HG03045 (cell line): Measurements from ENCODE around the gene GSTA5.
"Not testable (repeated sequence)": the region's sequence is repeated elsewhere in the genome, so short reads cannot be mapped to it uniquely, and the experiment has no call there.

Experiments
- ATAC-seq: cut with Tn5 transposase; IDR thresholded peaks from one replicate; pipeline ENCODE4 v1.9.1; 2021; ENCODE audit warnings: mild to moderate bottlenecking, moderate library complexity; ENCODE audit not compliant: unreplicated experiment

Gene GSTA5

DNA sequence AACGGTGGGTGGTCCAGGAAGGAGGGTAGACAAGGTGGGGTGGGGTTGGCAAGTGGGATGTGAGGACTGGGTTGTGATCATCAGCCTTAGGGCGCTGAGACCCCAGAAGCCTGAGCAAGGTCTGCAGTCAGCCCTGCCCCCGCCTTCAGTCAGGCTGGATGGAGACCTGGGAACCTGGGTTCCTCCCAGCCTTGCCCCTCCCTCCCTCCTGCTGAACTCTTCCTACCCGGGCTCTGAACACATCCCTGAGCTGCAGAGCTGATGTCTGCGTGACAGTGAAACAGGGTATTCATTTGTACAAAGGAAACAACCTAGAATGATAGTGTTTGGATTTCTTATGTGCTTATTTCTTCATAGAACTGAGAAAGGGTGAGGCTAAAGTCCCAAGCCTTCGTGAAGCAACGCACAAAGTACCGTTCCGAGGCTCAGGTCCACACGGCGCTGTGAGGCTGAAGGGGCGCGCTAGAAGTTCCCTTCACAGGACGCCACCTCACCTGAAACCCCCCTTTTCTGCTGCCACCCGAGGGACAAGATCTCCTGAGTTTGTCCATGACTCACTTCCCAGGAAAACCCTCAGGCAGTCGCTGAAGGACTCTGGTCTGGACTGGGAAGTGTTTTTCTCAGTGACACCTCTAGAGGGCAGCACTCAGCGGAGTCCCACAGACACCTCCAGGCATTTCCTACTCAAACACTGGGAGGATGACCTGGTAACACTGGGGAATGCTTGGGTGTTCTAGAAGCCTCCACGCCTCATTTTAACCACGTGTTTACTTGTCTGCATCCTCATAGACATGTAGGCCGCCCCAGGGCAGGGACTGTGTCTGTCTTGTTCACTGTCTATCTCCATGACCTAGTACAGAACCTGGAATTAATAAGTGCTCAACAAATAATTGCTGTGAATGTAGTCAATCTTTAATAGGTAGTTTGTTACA, 1.2 kb downstream of the GSTA5 start:
- no peak for ATAC-seq

DNA sequence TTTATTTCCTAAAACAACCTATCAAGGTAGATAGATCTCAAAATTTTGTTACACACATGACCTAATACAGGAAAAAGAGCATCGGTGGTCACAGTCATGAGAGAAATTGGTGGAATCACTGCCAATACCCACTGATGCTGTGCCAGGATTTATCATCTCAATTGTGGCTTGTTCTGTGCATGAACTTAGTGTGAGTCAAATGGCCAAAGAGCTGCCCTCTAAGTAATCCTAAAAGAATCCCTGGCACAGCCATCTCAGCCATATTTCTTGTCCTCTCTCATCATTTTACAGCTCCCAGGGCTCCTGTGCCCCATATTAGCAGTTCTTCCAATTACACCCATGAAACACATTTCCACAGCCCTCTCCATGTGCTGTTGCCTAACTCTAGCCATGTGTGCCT, 6.1 kb downstream of the GSTA5 start:
- ATAC-seq = no peak

DNA sequence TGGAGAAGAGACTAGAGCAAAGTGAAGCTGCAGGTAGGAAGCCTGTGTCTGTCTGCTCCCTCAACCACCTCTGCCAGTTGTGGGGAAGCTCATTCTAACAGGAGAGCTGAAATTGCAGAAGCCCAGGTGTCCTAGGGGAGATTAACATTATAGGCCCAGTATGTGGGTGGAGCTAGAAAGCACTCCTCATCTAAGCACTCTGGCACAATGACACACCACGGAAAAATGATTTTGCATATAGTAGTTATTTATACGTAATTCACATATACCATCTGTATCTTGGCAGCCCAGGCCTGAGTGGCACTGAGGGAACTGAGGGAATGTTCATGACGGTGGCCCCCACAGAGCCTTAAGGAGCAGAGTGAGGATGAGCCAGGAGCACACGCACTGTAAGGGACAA, 9.7 kb downstream of the GSTA5 start:
- ATAC-seq = not testable (repeated sequence)

DNA sequence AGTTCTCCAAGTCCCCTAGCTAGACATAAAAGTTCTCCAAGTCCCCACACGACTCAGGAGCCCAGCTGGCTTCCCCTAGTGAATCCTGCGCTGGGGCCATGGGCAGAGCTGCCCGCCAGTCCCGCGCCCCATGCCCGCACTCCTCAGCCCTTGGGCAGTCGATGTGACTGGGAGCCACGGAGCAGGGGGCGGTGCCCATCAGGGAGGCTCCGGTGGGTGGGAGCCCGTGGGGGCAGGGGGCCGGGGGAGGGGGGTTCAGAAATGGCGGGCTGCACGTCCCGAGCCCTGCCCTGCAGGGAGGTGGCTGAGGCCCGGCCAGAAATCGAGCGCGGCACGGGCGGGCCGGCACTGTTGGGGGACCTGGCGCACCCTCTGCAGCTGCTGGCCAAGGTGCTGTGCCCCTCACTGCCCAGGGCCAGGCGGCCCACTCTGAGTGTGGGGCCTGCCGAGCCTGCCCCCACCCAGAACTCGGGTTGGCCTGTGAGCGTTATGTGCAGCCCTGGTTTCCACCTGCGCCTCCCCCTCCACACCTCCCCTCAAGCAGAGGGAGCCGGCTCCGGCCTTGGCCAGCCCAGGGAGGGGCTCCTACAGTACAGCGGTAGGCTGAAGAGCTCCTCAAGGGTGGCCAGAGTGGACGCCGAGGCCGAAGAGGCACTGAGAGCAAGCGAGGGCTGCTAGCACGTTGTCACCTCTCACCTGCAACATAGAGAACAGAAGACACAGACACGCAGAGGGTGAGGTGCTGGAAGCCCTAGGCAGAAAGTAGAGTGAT, 11.4 kb downstream of the GSTA5 start:
- ATAC-seq = no peak

DNA sequence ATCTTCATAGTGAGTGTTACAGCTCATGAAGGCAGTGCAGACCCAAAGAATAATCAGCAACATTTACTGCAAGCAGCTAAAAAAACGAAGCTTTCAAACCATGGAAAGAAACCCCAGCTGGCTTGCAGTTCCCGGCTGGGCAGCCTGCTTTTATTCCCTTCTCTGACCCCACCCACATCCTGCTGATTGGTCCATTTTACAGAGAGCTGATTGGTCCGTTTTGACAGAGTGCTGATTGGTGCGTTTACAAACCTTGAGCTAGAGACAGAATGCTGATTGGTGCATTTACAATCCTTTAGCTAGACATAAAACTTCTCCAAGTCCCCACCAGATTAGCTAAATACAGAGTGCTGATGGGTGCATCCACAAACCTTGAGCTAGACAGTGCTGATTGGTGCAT, 12.0 kb downstream of the GSTA5 start:
- ATAC-seq = not testable (repeated sequence)

DNA sequence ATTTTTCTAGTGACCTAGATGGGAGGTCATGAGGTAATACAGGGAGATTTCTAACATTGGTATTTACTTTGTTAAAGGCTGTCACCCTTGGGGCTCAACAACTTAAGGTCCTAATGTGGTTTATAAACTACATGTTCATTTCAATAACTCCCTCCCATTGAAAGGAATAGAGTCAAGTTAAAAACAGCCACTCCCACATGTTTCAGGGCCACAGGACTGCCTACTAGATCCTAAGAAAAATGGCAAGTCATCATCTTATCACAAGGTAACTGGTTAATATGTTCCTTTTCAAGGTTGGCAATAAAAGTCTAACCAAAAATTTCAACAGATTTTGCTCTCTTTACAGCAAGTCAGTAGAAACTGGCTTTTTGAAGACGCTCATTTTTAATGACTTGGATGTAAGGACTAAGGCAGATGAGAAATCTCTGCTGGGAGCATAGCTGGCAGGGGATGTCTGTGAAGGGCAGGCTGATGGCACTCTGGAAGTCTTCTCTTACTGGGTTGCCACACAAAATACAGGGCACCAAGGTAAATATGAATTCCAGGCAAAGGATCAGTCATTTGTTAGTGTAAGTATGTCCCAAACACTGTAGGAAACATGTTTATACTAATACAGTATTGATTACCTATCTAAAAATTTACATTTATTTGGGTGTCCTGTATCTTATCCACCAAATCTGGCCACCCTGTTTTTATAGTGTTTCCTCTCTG, 13.4 kb downstream of the GSTA5 start:
- not testable (repeated sequence) for ATAC-seq

DNA sequence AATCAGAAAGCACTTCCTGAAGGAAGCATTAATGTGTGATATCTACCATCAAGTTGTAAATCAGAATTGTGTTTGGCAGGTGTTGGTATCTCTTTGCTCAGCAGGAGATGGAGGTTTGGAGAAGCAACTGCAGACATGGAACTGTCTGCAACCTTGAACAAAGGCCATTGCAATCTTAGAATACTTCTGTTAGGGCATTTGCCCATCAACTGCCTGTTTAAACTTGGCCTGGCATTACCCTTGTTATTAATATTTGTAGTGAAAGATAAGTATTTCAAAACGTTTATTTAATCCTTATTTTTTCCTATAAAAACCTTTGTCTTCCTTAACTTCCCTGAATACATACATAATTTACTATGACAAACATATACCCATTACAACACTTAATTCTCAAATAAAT, 14.1 kb downstream of the GSTA5 start:
- ATAC-seq = no peak

DNA sequence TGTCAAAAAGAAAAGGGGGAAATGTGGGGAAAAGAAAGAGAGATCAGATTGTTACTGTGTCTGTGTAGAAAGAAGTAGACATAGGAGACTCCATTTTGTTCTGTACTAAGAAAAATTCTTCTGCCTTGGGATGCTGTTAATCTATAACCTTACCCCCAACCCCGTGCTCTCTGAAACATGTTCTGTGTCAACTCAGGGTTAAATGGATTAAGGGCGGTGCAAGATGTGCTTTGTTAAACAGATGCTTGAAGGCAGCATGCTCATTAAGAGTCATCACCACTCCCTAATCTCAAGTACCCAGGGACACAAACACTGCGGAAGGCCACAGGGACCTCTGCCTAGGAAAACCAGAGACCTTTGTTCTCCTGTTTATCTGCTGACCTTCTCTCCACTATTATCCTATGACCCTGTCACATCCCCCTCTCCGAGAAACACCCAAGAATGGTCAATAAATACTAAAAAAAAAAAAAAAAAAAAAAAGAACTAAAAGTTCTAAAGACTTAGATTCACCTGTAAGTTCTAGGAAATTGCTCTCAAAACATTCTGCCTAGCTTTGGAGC, 14.6 kb downstream of the GSTA5 start:
- ATAC-seq = not testable (repeated sequence)

DNA sequence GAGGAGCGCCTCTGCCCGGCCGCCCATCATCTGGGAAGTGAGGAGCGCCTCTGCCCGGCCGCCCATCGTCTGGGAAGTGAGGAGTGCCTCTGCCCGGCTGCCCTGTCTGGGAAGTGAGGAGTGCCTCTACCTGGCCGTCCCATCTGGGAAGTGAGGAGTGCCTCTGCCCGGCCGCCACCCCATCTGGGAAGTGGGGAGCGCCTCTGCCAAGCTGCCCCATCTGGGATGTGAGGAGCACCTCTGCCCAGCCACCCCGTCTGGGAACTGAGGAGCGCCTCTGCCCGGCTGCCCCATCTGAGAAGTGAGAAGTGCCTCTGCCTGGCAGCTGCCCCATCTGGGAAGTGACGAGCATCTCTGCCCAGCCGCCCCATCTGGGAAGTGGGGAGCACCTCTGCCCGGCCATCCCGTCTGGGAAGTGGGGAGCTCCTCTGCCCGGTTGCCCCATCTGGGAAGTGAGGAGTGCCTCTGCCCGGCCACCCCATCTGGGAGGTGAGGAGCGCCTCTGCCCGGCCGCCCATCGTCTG, 15.3 kb downstream of the GSTA5 start:
- ATAC-seq = not testable (repeated sequence)

DNA sequence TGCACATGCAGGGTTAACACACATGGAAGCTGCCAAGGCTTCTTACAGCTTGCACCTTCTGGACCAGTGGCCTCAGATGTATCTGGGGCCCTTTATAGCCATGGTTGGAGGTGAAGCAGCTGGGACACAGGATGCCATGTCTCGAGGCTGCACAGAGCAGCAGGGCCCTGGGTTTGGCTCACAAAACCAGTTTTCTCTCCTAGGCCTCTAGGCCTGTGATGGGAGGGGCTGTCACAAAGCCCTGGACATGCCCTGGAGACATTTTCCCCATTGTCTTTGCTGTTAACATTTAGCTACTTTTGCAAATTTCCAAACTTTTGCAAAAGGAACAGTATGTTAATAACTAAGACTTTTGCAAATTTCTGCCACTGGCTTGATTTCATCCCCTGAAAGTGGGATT, 18.8 kb downstream of the GSTA5 start:
- ATAC-seq = no peak

DNA sequence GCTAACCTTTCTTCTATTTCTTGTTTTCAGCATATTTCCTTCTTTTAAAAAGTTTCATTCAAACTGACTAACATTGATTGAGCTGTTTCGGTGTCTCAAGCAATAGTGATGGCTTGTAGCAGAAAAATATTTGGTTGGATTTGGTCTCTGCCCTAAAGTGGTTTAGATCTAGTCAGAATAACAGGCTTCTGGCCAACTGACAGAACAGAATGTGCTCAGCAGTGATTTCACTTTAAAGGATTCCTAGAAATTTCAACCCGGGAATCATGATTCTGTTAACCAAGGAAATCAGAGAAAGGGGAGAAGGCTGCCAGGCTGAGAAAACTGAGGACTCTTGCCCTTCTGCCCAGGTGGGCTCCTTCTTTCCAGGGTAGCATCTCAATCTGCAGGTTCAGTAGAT, 20.4 kb downstream of the GSTA5 start:
- ATAC-seq = no peak

DNA sequence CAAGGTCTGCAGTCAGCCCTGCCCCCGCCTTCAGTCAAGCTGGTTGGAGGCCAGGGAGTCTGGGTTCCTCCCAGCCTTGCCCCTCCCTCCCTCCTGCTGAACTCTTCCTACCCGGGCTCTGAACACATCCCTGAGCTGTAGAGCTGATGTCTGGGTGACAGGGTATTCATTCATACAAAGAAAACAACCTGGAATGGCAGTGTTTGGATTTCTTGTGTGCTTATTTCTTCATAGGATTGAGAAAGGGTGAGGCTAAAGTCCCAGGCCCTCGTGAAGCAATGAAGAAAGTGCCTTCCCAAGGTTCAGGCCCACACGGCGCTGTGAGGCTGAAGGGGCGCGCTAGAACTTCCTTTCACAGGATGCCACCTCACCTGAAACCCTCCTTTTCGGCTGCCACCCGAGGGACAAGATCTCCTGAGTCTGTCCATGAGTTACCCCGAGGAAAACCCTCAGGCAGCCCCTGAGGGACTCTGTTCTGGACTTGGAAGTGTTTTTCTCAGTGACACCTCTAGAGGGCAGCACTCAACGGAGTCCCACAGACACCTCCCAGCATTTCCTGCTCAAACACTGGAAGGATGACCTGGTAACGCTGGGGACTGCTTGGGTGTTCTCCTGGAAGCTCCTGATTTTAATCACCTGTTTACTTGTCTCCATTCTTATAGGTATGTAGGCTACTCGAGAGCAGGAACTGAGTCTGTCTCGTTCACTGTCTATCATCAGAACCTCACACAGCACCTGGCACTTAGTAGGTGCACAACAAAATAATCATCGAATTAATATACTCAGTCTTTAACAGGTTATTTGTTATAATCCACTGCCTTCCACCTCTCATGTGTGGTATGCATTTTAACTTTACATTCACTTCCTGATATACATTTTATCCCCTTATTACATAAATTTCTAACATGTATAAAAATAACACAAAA, 25.2 kb downstream of the GSTA5 start:
- peak; percentile 77 for ATAC-seq

DNA sequence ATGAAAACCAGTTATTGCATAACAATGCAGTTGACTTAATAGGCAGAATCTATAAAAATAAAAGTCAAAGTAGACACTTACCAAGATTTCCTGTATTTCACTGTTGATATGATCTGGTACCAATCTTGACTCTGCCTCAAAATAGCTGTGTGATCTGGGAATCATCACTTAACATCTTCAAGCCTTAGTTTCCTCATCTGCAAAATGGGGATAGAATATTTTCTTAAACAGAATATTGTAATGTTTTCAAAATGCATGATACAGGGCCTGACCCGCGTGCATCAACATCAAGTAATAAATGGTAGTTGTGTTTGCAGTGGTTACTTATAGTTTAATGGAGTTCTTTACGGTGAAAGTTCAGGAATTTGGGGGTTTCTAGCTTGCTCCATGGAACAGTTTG, 26.1 kb downstream of the GSTA5 start:
- not testable (repeated sequence) for ATAC-seq

DNA sequence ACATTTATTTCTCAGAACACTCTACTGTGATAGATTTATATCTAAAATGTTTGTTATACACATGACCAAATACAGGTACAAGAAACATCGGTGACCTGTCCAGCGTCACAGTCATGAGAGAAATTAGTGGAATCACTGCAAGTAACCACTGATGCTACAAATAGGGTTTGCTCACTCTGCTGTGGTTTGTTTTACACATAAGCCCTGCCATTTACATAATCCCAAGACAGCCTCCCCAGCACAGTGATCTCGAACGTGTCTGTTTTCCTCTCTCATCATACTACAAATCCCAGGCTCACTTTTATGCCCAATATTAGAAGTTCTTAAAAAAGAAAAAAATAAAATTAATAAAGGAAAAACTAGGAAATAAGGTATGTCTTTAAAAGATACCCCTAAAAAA, 30.8 kb downstream of the GSTA5 start:
- ATAC-seq = not testable (repeated sequence)

DNA sequence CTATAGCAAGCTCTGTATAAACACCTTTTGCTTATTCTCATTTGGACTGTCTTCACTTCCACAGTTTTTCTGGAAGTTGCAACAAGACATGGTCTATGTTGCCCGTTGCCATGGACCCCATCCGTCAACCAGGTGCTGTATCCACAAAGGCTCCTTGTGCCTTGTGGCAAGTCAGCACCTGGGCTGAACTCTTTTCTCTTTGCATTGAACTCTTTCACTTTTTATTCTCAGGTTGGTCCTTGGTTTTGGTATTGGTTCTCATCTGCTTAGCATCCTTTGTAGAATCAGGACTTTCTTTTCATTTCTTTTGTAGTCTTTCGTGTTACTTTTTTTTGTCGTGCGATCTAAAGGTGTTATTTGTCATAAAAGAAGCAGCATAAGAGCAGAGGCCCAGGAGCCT, 32.0 kb downstream of the GSTA5 start:
- no peak for ATAC-seq

DNA sequence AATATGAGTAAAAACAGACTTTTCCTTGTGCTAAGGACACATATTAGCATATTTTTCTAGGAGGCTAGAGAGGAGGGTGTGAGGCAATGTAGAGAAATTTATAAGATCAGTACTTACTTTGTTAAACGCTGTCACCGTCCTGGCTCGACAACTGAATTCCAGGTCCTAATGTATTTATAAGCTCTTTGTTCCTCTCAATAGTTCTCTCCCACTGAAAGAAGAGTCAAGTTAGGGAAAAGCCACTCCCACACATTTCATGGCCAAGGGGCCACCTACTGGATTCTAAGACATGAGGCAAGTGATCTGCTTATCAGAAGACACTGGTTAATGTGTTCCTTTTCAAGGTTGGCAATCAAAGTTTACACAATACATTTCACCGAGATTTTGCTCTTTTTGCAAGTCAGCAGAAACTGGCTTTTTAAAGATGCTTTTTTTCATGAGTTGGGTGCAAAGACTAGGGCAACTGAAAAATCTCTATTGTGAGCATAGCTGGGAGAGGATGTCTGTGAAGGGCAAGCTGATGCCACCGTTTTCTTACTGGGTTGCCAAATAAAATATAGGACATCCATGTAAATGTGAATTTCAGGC, 36.9 kb downstream of the GSTA5 start, which contains the start of gene GSTA1:
Gene GSTA1 (minus strand): TSS at position 149 of the 588 bp plus-strand sequence. CDS start 4,549 bp downstream, outside the sequence.
- ATAC-seq = not testable (repeated sequence)

DNA sequence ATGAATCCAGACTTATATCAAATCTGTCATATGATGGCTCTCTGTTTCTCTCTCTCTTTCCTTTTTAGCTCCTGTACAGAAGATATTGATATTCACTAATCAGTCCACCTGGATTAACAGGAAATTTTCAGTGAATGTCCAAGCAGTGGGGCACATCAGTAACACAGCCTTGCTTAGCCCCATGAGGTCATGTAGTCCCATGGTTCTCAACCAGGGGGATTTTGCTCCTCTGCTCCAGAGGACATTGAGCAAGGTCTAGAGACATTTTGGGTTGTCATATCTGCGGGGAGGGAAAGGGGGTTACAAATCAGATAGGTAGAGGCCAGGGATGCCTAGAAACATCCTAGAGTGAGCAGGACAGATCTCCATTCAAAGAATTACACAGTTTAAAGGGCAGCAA, 37.8 kb downstream of the GSTA5 start:
- no peak for ATAC-seq

DNA sequence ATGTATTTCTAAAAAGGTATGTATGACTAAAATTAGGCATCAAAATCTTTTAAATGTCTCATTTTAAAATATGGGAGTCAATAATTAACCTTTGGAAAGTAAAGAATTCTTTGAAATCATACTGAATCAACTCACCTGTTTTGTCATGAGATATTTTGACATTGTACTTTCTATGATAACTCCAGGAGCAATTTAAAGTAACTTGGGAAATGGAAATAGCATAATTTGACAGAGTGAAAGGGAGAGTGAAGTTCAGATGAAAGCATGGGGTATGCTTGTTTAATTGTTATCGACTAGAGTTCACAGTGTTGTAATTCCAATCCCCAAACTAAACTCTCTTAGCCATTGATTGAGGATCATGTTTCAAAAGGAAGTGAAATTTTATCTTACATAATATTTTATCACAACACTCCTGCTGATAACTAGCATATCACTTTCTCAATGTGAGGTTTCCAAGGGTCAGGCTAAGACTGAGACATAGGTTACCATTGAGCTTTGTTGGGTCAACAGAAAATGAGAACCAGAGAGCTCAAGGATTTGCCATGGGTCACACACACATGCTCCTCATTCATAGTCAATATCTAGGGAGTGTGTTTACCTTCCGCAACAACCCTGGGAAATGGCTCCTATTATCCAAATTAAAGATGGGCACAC, 39.3 kb downstream of the GSTA5 start:
- no peak for ATAC-seq

DNA sequence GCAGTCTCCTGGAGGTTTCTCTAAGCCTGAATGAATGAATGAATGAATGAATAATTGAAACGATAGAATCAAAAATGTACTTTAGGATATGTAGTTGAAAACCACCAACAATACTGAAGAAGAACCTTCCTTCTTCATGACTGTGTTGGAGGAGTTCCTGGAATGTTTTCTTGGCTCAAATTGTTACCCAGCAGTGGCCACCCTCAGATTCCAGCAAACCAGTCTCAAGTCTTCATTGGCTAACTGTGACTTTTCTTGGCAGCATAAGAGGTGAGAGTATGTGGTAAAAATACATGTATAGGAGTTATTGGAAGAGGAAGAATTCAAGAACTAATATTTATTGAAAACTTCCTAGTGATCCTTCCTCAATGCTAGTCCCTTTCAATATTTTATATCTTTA, 41.3 kb downstream of the GSTA5 start:
- not testable (repeated sequence) for ATAC-seq
